GM19351 (cell line): ENCODE measurements around the gene AGBL4.
A peak's percentile ranks its signal among the peaks of the same experiment; 100 is the strongest.

Experiments
- ATAC-seq: cut with Tn5 transposase; IDR thresholded peaks from one replicate; pipeline ENCODE4 v1.9.1; 2021; ENCODE audit warnings: mild to moderate bottlenecking, moderate library complexity; ENCODE audit not compliant: unreplicated experiment

AGBL4 gene

DNA sequence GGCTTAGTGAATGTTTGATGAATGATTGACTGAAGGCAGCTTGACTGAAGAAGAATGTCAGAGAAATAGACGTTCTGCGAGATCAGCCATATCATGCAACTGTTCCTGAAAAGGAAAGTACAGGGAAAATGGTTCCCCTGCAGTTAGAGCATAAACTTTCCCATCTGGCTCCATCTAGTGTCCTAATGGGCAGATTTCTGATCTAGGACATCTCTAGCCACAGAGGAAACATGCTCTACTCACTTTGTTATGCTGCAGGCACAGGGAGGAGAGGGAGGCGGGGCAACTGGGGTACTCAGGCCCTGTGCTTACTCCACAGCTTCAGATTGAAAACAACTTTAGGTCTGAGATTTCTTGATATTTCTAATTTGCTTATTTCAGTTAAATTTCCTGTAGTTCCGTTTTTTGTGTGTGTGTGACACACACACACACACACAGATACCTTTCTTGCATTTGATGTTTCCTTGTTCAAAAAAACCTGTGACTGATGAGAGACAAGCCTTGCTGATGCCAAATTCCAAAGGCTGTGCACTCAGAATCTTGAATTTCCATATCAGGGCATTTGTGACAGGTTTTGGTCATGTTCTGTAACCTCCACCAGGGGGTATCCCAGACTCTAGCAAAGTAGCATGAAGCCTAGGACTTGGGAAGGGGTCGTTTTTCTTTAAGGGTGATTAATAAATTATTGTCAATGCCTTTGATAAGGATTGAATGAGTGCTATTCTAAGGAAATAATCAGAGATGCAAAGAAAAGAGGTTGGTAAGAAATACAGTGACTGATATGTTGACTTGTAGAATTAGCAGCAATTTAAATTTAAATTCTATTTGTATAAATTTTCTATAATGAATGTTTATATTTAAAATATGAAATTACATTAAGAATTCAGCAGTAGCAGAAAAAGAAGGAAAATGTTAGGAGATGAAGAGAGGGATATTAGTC is 1107.4 kb downstream of the AGBL4 start:
- ATAC-seq = no peak

DNA sequence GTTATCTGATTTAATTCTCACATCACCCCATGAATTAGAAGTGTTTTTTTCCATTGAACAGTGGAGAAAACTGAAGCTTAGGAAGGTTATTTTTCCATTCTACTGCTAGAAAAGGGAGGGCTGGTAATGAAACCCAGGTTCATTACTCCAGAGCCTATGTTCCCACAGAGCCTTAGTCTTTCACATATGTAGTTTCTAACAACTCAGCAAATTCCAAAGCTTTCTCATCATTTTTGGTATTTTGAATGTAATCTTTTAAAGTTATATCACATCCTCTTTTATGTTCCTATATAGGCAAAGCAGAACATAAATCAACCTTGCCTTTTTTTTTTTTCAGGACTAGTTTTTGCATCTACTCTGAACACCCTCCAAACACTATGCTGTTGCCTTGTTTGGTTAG is 1115.1 kb downstream of the AGBL4 start:
- ATAC-seq = no peak

- ATAC-seq = no peak
Observed at GRCh38 chr1:48906729-48907128, 1117.0 kb downstream of the AGBL4 start.

- no peak for ATAC-seq
Observed at GRCh38 chr1:48906164-48906563, 1117.6 kb downstream of the AGBL4 start.

DNA sequence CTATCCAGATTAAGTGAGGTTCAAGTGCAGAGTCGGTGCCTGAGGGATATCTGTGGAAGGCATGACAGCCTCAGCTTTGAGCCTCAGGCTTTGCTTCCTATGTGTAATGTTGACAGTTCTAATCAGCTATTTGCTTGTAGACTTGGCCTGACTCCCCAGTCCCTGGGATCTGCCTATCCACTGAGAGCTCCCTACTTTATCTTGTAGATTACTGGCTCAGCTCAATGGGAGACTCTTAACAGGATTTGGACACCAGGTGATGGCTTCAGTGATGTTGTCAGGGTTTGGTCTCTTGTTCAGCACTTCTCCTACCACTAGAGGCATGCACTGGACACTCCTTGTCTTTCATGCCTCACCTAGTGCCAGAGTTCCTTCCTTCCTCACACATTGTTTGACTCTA is 1120.5 kb downstream of the AGBL4 start:
- ATAC-seq = no peak

- no peak for ATAC-seq
Observed at GRCh38 chr1:48898894-48899293, 1124.9 kb downstream of the AGBL4 start.

DNA sequence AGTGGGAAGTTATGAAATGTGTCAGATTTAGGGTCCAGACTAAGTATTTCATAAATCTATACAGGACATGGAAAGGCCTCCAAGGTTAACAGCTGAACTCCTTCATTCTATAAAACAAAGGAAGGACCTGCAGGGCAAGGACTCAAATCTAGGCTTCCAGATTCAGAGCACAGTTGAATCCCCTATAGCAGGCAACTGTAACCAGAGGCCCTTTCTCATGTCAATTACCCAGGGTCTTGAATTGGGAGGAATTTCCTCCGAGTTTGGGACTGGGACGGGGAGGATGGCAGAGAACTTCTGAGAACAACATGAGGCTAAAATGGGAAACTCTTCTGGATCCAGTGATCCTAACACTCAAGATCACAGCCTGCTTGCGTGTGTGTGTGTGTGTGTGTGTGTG is 1134.1 kb downstream of the AGBL4 start:
- ATAC-seq = no peak

DNA sequence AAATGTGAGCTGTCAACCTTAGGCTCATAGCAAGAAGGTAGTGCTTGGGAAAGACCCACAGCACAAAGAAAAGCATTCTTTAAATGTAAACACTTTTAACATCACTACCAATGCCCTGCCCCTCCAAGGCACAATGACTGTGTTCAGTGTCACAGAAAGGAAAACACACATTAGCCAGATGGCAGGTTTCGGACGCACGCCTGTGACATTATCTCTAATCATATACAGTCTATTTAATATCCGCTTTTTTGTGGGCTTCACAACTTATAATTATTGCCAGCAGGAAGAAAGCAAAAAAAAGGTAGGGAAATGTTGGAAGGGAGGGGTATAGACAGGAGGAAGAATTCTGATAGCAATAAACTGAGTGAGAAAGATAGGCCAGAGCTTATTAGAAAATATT is 1134.7 kb downstream of the AGBL4 start:
- ATAC-seq = no peak

GRCh38 chr1:48887796-48888195 is 1136.0 kb downstream of the AGBL4 start:
- ATAC-seq = no peak

- no peak for ATAC-seq
Observed at GRCh38 chr1:48882020-48882419, 1141.7 kb downstream of the AGBL4 start.

- ATAC-seq = no peak
Observed at GRCh38 chr1:48878191-48878940, 1145.4 kb downstream of the AGBL4 start.

- ATAC-seq = no peak
Observed at GRCh38 chr1:48876330-48876785, 1147.4 kb downstream of the AGBL4 start.

DNA sequence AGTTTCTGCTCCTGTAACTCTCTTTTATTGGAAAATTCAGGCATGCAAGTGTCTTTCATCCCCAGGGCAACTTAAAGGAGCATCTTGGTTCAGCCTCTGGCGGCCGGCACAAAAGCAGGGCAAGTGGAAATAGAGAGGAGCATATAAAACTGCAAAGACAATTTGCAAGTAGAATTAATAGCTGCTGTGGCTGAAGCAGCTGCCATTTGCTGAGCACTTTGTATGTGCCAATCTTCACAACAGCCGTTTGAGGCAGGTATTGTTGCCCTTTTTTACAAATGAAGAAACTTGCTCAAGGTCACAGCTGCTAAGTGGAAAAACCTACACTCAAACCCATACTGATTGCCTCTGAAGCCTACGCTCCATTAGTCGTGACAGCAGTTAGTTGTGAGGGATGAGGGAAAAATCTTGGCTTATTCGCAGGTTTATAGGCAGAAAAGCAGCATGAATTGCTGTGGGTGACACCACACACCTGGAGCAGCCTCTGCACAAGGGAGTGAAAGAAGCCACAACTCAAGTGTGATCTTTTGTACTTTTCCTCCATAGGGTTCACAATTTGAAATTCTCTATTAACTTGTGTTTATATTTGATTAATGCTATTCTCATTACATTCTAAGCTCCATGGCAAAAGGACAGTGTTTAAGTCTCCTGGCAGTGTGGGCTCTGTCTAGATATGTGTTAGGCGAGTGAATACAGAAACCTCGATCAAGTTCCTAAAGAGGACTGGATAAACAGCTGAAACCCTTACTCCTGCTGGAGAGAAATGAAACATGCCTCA is 1148.0 kb downstream of the AGBL4 start:
- ATAC-seq = no peak

- no peak for ATAC-seq
Observed at GRCh38 chr1:48873944-48874343, 1149.8 kb downstream of the AGBL4 start.

DNA sequence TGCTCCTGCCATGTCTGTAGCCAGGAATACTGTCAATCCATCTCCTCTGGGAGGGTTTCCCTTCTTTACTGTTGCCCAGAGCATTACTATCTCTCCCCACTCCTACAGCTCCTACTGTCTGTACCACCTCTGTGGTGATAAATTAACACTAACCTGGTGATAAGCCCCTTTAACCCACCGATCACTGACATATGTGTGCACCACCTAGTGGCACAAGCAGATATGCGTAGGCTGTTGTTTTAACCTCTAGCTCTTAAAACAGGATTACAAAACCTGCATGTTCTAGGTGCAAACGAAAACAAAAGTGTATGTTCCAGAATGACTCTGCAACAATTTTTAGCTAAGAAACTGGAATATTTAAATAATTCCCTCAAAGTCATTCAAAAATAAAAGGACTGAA is 1153.2 kb downstream of the AGBL4 start:
- ATAC-seq = peak; percentile 78

DNA sequence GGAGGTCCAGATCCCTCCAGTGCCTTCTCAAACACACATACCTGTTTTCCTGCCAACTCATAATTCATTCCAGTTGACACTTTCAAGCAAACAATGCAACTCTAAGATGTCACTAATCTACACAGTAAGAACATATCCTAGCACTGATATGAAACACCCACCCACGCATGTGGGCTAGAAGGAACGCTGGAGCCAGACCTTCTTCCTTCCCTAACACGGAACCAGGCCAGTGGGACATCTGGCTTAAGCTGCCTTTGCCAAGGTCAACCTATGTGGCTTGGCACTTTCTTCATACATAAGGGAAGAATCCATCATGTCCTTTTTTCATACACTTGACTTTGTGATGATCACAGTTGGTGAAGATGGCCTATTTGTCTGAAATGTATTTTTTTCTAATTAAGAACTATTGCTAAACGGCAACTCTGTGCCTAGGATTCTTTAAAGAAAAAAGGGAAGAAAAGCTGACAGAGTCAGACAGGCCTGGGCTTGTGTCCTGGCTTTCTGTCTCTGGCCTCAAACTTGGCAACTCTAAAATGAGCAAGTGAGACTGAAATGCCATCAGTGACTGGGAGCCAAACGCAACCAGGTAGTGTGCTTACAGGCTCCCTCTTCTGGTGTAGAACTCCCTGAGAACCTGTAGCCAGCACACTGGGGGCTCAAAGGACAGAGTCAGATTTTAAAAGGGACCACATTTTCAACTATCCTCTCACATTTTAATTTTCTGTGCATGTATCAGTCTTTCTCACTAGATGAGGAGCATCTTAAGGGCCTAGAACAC is 1154.4 kb downstream of the AGBL4 start:
- ATAC-seq = no peak

- no peak for ATAC-seq
Observed at GRCh38 chr1:48864913-48865312, 1158.8 kb downstream of the AGBL4 start.

- ATAC-seq = no peak
Observed at GRCh38 chr1:48859456-48859855, 1164.3 kb downstream of the AGBL4 start.

- no peak for ATAC-seq
Observed at GRCh38 chr1:48858200-48858920, 1165.4 kb downstream of the AGBL4 start.

DNA sequence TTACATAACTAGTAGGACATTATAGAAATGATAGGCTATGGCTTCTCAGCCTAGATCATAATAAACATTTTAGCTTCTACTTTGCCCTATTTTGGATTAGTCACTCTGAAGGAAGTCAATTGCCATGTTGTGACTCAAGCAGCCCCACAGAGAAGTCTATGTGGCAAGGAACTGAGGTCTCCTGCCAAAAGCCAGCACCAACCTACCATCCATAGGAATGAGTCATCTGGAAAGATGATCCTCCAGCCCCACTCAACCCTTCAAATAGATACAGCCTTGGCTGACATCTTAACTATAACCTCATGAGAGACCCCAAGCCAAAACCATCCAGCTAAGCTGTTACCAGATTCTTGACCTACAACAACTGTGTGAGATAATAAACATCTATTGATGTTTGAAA is 1170.7 kb downstream of the AGBL4 start:
- ATAC-seq = no peak
